HG03354 (cell line): ENCODE measurements around the gene PERCC1.
A peak's percentile ranks its signal among the peaks of the same experiment; 100 is the strongest.

Source experiments
- ATAC-seq: cut with Tn5 transposase; IDR thresholded peaks from one replicate; pipeline ENCODE4 v1.9.1; 2021; ENCODE audit warnings: mild to moderate bottlenecking; ENCODE audit not compliant: unreplicated experiment, poor library complexity, severe bottlenecking

PERCC1 gene

DNA sequence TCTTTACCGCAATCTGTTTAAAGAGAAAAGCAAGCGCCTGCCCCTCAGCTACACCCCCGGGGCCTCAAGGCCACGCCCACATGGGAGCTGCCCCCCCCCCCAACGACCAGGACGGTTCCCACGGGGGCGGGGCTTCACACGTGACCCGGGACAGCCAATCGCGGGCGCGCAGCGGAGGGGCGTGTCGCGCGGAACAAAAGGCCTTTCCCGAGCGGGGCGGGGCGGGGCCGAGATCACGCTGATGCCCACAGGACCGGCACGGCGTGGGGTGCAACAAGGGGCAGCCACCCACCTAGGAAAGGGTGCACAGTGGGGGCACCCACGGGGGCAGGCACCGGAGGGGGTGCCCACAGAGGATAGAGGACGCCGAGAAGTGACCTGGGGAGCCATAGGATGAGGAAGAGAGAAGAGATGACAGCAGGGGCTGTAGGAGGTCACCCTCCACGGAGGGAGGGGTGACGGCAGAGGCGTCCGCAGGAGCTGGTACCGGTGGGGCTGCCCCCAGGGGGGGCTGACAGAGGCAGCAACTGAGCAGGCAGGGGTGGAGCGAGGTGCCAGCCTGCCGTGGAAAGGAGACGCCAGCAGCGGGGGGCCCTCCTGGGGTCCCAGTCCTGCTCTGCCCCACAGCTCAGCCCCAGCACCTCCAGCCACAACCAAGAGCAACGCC lies 22.6 kb upstream of the PERCC1 start:
- peak; percentile 76 for ATAC-seq

DNA sequence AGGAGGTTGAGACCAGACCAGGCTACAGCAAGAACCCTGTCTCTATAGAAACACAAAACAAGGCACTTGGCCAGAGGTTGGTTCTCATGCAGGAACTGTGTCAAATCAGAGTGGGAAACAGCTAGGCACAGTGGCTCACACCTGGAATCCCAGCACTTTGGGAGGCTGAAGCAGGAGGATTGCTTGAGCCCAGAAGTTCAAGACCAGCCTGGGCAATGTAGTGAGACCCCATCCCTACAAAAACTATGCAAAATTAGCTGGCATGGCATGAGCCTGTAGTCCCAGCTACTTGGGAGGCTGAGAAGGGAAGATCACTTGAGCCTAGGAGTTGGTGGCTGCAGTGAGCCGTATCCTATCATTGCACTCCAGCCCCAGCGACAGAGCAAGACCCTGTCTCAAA lies 18.0 kb upstream of the PERCC1 start:
- no peak for ATAC-seq

- ATAC-seq: peak; percentile 38
Measured at GRCh38 chr16:1413684-1414531, 17.0 kb upstream of the PERCC1 start.

GRCh38 chr16:1414532-1415260 lies 16.2 kb upstream of the PERCC1 start, which contains the start of gene UNKL:
Gene UNKL (minus strand): TSS chr16:1414704. CDS start chr16:1414691, 13 bp downstream.
- ATAC-seq: peak; percentile 58

DNA sequence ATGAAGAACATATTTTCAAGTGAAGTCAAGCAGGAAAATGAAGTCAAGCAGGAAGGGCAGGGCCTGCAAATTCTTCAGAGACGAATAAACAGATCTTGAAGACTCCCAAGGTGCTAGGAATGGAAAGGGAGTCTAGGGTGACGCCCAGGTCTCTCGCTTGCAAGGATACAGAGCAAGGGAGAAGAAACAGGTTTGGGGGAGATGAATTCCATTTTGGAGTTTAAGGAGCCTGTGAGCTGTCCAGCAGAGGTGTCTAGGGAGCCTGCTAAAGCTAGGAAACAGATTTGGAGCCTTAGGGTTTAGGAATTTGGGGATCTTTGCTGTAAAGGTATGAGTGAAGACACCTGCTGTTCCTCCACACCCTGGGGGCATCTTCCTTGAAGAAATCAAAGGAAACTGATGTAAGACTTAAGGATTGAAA lies 14.3 kb upstream of the PERCC1 start:
- ATAC-seq: no peak

GRCh38 chr16:1420111-1420539 lies 10.8 kb upstream of the PERCC1 start:
- ATAC-seq: no peak

GRCh38 chr16:1422076-1422475 lies 8.8 kb upstream of the PERCC1 start:
- no peak for ATAC-seq

GRCh38 chr16:1424028-1424427 lies 6.8 kb upstream of the PERCC1 start:
- ATAC-seq: no peak

DNA sequence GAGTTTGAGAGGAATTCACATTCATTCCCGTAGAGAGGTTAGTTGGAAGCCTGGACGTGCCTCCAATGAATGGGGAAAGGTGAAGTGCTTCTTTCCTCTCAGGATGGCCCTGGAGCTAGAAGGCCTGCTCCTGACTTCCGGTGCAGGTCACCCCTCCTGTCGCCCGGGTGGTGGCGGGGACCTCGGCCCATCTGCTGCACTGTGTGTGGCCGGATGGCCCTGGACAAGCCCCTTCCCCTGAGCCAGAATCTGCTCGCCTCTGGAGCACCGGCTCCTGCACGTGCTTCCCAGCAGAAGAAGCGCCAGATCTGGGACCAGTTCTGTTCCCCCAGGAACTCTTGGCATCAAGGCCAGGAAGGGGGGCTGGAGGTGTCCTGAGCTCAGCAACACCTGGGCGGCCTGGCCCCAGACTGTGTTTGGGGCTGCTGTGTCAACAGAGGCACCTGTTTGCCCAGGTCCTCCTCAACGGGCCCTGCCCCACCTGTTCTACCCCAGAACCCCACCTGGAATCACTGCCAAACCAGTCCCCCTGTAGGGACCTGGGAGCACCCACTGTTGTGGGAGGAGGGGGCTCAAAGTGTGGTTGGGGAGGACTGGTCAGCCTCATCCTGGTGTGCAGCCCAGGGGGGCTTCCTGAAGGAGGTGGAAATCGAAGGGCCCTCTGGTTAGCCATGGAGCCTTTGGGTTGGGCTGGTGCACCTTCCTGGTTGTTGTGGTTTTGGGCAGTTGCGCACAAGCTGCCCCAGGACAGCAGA lies 5.1 kb upstream of the PERCC1 start:
- no peak for ATAC-seq

GRCh38 chr16:1426734-1427471 lies 4.0 kb upstream of the PERCC1 start:
- ATAC-seq: no peak

DNA sequence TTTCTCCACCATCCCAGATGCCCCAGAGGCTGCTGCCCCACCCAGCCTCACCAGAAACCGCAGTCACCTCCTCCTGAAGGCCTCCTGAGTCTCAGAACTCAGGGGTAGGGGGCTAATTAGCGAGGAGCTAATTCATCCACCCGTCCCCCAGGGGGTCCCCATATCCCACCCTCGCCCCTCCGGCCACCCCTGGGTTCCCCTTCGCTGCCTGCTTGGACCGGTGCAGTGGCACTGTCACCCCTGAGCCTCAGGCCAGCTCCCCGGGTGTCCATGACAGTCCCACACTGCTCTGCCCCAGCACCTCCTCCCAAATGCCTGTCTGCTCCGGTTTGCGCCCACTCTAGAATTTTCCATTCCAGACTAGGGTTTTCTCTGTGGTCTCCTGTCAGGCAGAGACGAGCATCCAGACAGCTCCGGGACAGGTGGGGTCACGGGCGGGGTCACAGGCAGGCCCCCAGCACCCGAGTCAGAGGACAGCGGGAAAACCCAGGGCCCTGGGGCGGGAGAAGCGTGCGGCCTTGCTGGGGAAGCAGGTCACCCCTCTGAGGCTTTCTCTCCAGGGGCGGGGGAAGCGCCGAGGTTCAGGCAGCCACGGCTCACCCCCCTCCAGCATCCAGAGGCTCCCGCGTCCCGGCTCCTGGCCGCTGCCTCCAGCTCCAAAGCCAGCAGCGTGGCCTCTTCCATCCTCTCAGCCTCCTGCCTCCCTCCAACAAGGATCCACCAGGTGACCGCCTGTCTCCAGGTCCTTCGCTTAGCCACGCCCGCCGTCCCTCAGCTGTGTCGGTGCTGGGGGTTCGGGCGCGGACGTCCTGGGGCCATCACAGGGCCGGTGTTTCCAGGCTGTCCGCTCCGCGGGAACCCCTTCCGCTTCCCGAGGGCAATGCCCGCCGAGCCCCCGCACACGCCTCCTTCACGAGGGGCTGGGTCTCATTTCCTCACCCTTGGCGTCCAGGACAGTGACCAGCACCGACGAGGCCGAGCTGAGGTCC lies 3.1 kb upstream of the PERCC1 start:
- ATAC-seq: no peak

DNA sequence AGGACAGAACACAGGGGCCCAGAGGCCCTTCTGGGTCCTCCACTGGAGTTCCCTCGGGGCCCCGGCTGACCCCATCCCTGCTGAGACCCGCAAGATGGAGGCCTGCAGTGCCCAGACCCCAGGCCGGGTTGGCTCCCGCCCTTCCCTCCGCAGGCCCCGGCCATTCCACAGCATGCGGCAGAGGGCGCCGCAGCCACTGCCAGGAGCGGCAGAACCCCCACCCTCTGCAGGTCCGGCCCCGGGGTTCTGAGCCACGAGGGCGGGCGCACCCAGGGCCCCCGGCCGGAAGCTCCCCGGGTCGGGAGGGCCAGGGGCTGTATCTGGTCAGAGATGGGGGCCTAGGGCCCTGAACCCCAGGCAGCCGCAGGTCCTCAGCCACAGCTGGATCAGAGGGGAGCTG lies 2.4 kb upstream of the PERCC1 start:
- ATAC-seq: no peak

GRCh38 chr16:1429012-1429411 lies 1.9 kb upstream of the PERCC1 start:
- no peak for ATAC-seq

GRCh38 chr16:1429631-1430030 lies 1.2 kb upstream of the PERCC1 start:
- ATAC-seq: no peak

- ATAC-seq: no peak
Measured at GRCh38 chr16:1430214-1430758, 592 bp upstream of the PERCC1 start.

DNA sequence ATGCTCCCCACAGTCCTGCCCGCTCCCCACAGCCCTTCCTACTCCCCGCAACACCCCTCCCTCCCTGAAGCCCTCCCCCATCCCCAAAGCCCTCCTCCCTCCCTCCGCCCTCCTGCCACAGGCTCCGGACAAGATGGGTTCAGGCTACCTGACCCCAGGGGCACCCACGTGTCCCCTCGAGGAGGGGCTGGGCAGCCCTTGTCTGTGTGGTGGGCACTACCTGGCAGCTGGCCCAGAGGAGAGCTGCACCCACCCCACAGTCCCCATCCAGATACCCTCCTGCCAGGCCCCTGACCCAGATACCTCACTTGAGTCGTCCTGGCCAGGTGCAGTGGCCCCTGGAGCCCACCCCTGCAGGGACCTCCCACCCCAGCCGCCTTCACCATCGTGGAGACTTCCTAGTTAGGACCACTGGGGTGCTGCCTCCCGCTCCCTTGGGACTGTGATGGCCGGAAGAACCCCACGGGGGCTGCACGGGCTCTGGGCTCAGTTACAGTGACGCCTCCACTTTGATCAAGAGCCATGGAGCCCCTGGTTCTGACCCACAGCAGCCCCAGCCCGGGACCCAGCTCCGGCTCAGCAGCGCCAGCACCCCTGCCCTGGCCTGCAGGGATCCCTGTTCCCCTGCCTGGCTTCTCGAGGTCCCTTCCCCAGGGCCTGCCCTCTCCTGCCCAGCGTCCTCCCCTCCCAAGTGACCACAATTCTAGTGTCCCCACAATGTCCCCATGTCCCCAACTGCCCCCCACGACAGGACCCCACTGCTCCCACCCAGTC lies 806 bp downstream of the PERCC1 start:
- no peak for ATAC-seq
